ENCODE results near the gene DNM3. TPM values are rescaled to one million over a fixed set of nuclear protein-coding genes. Genes with fewer than 3 reads are reported as not detected.

DNM3 gene
- total and polyA plus RNA-seq, 9 of the 15 experiments (the other 6 are each of a cell fraction or from before 2014, with no cell fraction given): 0.08 to 0.36 (median 0.22) TPM; not detected in 1

GRCh38 chr1:172125812-172126430, 284.6 kb downstream of the DNM3 start:
- no peak overlapping the region for H3K9ac ChIP-seq (ENCODE audit: insufficient read depth in 1 of 2, low read depth in 2 of 2, low read length in 2 of 2)
- H3K9me1 ChIP-seq (ENCODE audit: control insufficient read depth, insufficient read depth, low read length): no peaks in the 10 kb centered on the region
- in situ Hi-C loops (cut with MboI): no loop called here
- ATAC-seq (no peak), DNase-seq (ENCODE audit: extremely low read depth in 1 of 4, low spot score in 3 of 4) (no peak), FAIRE-seq (peak; percentile 15)
- H3K36me3 ChIP-seq (ENCODE audit: control insufficient read depth, insufficient read depth, low read length): no peaks in the 10 kb centered on the region
- H4K20me1 ChIP-seq (replicated peaks; ENCODE audit: control insufficient read depth, insufficient read depth, low read length): no peaks in the 10 kb centered on the region
- no TSS peak for BruUV-seq (replicated peaks)
- no peaks in the 10 kb centered on the region for H3K4me1 ChIP-seq (replicated peaks in 1 of 2; ENCODE audit: control insufficient read depth in 2 of 2, insufficient read depth in 2 of 2, low read length in 2 of 2)
- H3K4me2 ChIP-seq (ENCODE audit: insufficient read depth, low read length): no peak overlapping the region
- ChIA-PET POLR2A (interaction anchor here (1.4 kb wide), 1 partner anchor 18 kb away, joined by 3 read pairs; no protein-coding TSS in a partner anchor), CTCF (ENCODE audit: low intra/inter-chr PET ratio) (no interaction called here)
- H2AFZ ChIP-seq (ENCODE audit: low read depth, low read length): no peak overlapping the region
- no peaks in the 10 kb centered on the region for H3K79me2 ChIP-seq (ENCODE audit: control insufficient read depth, insufficient read depth, low read length)
- H3K27me3 ChIP-seq (ENCODE audit: control insufficient read depth in 2 of 2, insufficient read depth in 2 of 2, low read length in 2 of 2): no peaks in the 10 kb centered on the region
- no peak overlapping the region for H3K27ac ChIP-seq (ENCODE audit: extremely low read depth, low read depth, low read length)
- H3K4me3 ChIP-seq: no peak overlapping the region
- intact Hi-C loops (cut with micrococcal nuclease): no loop called here
- no peaks in the 10 kb centered on the region for H3K9me3 ChIP-seq (replicated peaks; ENCODE audit: control insufficient read depth, insufficient read depth, low read depth, low read length)
- no peak for TF ChIP-seq CTBP1 (IDR thresholded peaks at IDR 0.05; ENCODE audit: borderline replicate concordance)
- no peak for TF ChIP-seq ATF6 (CRISPR knock-in tag; IDR thresholded peaks at IDR 0.05)
- TF ChIP-seq ZFP36 (IDR thresholded peaks at IDR 0.05; ENCODE audit: low read depth, low read length, partially characterized antibody): no peak
- TF ChIP-seq NR4A1 (CRISPR knock-in tag; IDR thresholded peaks at IDR 0.05): no peak
- no peak for TF ChIP-seq NR4A1 (tag; IDR thresholded peaks at IDR 0.05)
- no peak for TF ChIP-seq DNMT1 (IDR thresholded peaks at IDR 0.05)
- TF ChIP-seq FOXJ3 (CRISPR knock-in tag; IDR thresholded peaks at IDR 0.05): no peak
- TF ChIP-seq MLX (CRISPR knock-in tag; conservative IDR thresholded peaks at IDR 0.05): no peak
- no peak for TF ChIP-seq MYNN (IDR thresholded peaks at IDR 0.05)
- TF ChIP-seq MYNN (CRISPR knock-in tag; IDR thresholded peaks at IDR 0.05): no peak
- no peak for TF ChIP-seq SREBF2 (CRISPR knock-in tag; IDR thresholded peaks at IDR 0.05)
- TF ChIP-seq KDM1A (IDR thresholded peaks at IDR 0.05): no peak
- TF ChIP-seq PKNOX1 (IDR thresholded peaks at IDR 0.05): no peak
- no peak for TF ChIP-seq ZNF57 (CRISPR knock-in tag; IDR thresholded peaks at IDR 0.05)
- no peak for TF ChIP-seq PTRF (tag; IDR thresholded peaks at IDR 0.05)
- no peak for TF ChIP-seq ZNF224 (CRISPR knock-in tag; IDR thresholded peaks at IDR 0.05)
- no peak for TF ChIP-seq ZNF512 (tag; IDR thresholded peaks at IDR 0.05)
- TF ChIP-seq CXXC5 (CRISPR knock-in tag; IDR thresholded peaks at IDR 0.05): no peak
- TF ChIP-seq NFE2 (IDR thresholded peaks at IDR 0.05; ENCODE audit: low read depth): no peak
